ENCODE results near the gene SPAG9. TPM values are rescaled to one million over a fixed set of nuclear protein-coding genes. Genes with fewer than 3 reads are reported as not detected.

Gene SPAG9, protein sequence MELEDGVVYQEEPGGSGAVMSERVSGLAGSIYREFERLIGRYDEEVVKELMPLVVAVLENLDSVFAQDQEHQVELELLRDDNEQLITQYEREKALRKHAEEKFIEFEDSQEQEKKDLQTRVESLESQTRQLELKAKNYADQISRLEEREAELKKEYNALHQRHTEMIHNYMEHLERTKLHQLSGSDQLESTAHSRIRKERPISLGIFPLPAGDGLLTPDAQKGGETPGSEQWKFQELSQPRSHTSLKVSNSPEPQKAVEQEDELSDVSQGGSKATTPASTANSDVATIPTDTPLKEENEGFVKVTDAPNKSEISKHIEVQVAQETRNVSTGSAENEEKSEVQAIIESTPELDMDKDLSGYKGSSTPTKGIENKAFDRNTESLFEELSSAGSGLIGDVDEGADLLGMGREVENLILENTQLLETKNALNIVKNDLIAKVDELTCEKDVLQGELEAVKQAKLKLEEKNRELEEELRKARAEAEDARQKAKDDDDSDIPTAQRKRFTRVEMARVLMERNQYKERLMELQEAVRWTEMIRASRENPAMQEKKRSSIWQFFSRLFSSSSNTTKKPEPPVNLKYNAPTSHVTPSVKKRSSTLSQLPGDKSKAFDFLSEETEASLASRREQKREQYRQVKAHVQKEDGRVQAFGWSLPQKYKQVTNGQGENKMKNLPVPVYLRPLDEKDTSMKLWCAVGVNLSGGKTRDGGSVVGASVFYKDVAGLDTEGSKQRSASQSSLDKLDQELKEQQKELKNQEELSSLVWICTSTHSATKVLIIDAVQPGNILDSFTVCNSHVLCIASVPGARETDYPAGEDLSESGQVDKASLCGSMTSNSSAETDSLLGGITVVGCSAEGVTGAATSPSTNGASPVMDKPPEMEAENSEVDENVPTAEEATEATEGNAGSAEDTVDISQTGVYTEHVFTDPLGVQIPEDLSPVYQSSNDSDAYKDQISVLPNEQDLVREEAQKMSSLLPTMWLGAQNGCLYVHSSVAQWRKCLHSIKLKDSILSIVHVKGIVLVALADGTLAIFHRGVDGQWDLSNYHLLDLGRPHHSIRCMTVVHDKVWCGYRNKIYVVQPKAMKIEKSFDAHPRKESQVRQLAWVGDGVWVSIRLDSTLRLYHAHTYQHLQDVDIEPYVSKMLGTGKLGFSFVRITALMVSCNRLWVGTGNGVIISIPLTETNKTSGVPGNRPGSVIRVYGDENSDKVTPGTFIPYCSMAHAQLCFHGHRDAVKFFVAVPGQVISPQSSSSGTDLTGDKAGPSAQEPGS (N-terminal part only)
- total RNA-seq = 100 to 1,000 TPM in 2 of 4 donors, 10 to 100 TPM in 2; 39.4 to 211 (median 107) TPM

DNA sequence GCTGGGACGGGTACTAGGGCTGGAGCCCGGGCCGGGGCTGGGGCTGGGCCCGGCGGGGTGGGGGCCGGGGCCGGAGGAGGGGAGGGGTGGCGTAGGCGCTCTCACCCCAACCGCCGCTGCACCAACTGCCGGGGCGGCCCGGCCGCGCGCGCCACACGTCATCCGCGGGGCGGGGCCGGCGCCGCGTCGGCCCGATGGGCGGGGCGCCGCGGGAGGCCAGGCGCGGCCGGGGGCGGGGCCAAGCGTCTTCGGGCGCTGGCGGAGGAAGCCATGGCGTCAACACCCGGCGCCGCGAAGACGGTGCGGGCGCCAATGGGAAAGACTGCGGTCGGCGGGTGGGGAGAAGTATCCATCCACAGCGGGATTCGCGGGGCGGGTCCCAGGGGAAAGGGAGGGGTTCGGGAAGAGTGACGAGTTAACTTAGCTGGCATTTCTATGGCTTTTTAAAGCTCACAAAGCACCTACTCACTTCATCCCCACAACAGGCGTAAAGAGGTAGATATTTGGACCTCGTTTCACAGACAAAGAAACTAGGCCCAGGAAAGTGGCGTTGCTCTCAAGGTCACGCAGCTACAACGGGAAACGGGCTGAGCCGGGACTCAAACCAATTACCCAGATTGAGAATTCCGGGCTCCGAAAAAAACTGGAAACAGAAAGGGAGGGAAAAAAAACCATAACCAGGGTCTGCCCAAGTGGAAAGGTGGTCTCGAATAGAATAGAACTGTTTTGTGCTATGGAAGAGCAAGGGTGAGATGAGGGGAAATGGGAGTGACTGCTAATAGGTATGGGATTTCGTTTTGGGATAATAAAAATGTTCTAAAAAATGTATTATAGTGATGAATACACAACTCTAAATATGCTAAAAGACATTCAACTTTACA is at the start of gene SPAG9:
Gene SPAG9 (minus strand): TSS at position 130 of the 881 bp plus-strand sequence. CDS start 212 bp downstream, outside the sequence.
- H3K4me1 ChIP-seq = peaks cover 0 to 7% of the 10 kb centered on the region in 2 donors
- TF ChIP-seq, protein P1, sequence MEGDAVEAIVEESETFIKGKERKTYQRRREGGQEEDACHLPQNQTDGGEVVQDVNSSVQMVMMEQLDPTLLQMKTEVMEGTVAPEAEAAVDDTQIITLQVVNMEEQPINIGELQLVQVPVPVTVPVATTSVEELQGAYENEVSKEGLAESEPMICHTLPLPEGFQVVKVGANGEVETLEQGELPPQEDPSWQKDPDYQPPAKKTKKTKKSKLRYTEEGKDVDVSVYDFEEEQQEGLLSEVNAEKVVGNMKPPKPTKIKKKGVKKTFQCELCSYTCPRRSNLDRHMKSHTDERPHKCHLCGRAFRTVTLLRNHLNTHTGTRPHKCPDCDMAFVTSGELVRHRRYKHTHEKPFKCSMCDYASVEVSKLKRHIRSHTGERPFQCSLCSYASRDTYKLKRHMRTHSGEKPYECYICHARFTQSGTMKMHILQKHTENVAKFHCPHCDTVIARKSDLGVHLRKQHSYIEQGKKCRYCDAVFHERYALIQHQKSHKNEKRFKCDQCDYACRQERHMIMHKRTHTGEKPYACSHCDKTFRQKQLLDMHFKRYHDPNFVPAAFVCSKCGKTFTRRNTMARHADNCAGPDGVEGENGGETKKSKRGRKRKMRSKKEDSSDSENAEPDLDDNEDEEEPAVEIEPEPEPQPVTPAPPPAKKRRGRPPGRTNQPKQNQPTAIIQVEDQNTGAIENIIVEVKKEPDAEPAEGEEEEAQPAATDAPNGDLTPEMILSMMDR (IDR thresholded peaks at IDR 0.05) = peak in 2 of 4 experiments; percentile 22 to 32
- peak; percentile 82 to 89 for TF ChIP-seq POLR2A (IDR thresholded peaks at IDR 0.05)
- no peaks in the 10 kb centered on the region for H3K36me3 ChIP-seq
- no peaks in the 10 kb centered on the region for H3K9me3 ChIP-seq
- H3K27ac ChIP-seq = peak within 1 kb of the TSS; percentile 92 to 100
- intact Hi-C loops (cut with DNase I; ENCODE audit: low total_unique reads) = no loop called here
- peak within 1 kb of the TSS; percentile 73 to 93 for H3K4me3 ChIP-seq
- H3K27me3 ChIP-seq = no peaks in the 10 kb centered on the region
- DNase-seq = peak; percentile 94 to 96

DNA sequence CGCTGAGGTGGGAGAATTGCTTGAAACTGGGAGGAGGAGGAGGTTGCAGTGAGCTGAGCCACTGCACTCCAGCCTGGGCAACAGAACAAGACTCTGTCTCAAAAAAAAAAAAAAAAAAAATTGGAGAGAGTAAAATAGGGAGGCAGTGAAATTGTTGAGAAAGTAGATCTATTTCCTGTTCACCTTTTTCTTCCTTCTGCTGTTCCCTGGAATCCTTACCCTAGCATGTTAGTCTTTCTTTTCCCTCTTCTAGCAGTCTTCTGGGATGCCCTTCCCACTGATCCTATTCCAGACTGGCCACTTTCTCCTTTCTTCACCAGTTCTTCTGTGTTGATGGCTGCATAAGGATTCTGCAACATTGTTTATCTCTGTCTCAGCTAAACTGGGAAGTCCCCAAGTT is 48.7 kb upstream of the SPAG9 start:
- Histone ChIP-seq H3K4me1 (peaks cover 6 to 7% of the 10 kb centered on the region in 2 donors), H3K27ac (no peak overlapping the region), H3K4me3 (no peak overlapping the region), H3K36me3 (no peaks in the 10 kb centered on the region), H3K9me3 (no peaks in the 10 kb centered on the region), H3K27me3 (no peaks in the 10 kb centered on the region)
- TF ChIP-seq, protein P1 (IDR thresholded peaks at IDR 0.05) = no peak
- no peak for TF ChIP-seq POLR2A (IDR thresholded peaks at IDR 0.05)
- intact Hi-C loops (cut with DNase I; ENCODE audit: low total_unique reads) = no loop called here
- no peak for DNase-seq

DNA sequence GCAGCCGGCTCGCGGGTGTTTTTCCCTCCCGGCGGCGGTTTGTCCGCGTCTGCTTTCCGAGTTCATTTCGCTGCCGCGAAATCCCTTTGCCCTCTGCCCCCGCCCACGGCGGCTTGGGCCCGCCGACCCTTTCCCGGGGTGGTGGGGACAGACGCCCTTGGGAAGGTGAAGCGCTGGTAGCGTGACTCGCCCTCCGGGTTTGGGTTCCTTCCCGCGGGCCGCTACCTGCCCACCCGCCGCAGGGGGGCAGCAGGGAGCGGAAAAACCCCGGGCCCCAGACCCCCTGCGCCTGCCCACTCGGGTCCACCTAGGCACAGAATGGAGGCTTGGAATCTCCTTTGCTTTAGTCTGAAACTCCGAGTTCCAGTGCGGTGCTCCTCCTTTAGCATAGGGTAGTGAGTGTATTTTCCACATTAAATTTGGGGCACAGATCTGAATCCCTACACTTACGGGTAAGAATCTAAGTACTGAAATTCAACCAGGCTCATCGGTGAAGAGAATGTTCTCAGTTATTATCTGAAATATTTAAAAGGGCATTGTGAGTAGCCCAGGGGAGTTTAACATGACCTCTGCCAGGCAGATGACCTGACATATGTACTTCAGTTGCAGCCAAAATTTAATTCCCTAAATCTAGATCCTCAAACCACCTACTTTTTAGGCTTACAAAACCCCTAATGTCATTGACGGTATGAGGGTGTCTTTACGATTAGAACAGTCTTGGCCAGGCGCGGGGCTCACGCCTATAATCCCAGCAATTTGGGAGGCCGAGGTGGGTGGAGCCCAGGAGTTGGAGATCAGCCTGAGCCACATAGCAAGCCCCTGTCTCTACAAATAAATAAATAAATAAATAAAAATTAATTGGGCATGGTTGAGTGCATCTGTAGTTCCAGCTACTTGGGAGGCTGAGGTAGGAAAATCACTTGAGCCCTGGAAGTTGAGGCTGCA is 46.6 kb upstream of the SPAG9 start:
- DNase-seq = peak in 1 of 2 donors; percentile 48
- Histone ChIP-seq H3K27me3 (no peaks in the 10 kb centered on the region), H3K4me1 (peaks cover 6 to 7% of the 10 kb centered on the region in 2 donors), H3K9me3 (no peaks in the 10 kb centered on the region), H3K27ac (peak overlapping the region; percentile 92 to 96), H3K36me3 (no peaks in the 10 kb centered on the region), H3K4me3 (peak overlapping the region; percentile 50 to 81)
- TF ChIP-seq, protein P1 (IDR thresholded peaks at IDR 0.05) = peak; percentile 27 to 54 (median 32)
- no peak for TF ChIP-seq POLR2A (IDR thresholded peaks at IDR 0.05)
- intact Hi-C loops (cut with DNase I; ENCODE audit: low total_unique reads) = no loop called here
